HepG2 (cell line): ENCODE measurements around the gene SH2D3A. TPM values are rescaled to one million over a fixed set of nuclear protein-coding genes. Genes with fewer than 3 reads are reported as not detected.
"Not testable (repeated sequence)": the region's sequence is repeated elsewhere in the genome, so short reads cannot be mapped to it uniquely, and the experiment has no call there.

Source experiments
- ATAC-seq: fragments of 200-7000 bp; cut with Tn5 transposase; 3 replicates; pipeline ENCODE4 v1.9.1; 2020; ENCODE audit warnings: mild to moderate bottlenecking, moderate library complexity
- BruUV-seq: library from RNA; stranded (reverse); fragments of 400-500 nt; replicated peaks from 2 replicates; lab custom pipeline; 2021; lab: Mats Ljungman, UMichigan
- CTCF ChIA-PET: fragments of 300-600 bp; formaldehyde crosslinking; extraction: SDS; loops from one replicate; lab custom pipeline; 2021; ENCODE audit warnings: low total read pairs, inconsistent platforms, low intra/inter-chr PET ratio; lab: Yijun Ruan, JAX
- POLR2A ChIA-PET: fragments of 350-600 bp; sonication (Branson Sonifier 250); formaldehyde crosslinking; loops from one replicate; lab custom pipeline; 2020; ENCODE audit warnings: antibody characterized with exemption, inconsistent platforms; lab: Yijun Ruan, JAX
- DNase-seq: peaks from one replicate; pipeline ENCODE4 v3.0.0-alpha.2; 2015; ENCODE audit warnings: low spot score
- FAIRE-seq: peaks from 3 replicates; lab custom pipeline; 2011; peaks lifted over from hg19 to GRCh38; lab: Jason Lieb, UNC
- H2AFZ ChIP-seq: one replicate; pipeline ENCODE4 v1.6.1; 2011; ENCODE audit warnings: low read length, inconsistent platforms
- H3K27ac ChIP-seq: fragments of 300-600 bp; 3 replicates; pipeline ENCODE4 v1.8.0; 2011; ENCODE audit warnings: mixed run types, mild to moderate bottlenecking, mixed read lengths, low read length, inconsistent platforms; ENCODE audit not compliant: insufficient read depth; ENCODE audit errors: extremely low read length
- H3K27me3 ChIP-seq, 2 experiments: fragments of 200-600 bp in 1 of 2; 2 replicates in 1 of 2; 3 replicates in 1 of 2; pipeline versions ENCODE4 v1.6.0 to v1.8.0; 2011; ENCODE audit warnings: low read length in 2 of 2, mild to moderate bottlenecking in 2 of 2, moderate library complexity in 2 of 2, inconsistent platforms in 1 of 2; ENCODE audit not compliant: insufficient read depth in 2 of 2, control insufficient read depth in 1 of 2
- H3K36me3 ChIP-seq, 2 experiments: fragments of 200-600 bp in 1 of 2; replicated peaks in 1 of 2; 2 replicates in 1 of 2; 3 replicates in 1 of 2; pipeline versions ENCODE4 v1.5.1 to v1.8.0; 2011; ENCODE audit warnings: low read length in 2 of 2, inconsistent platforms in 1 of 2; ENCODE audit not compliant: insufficient read depth in 2 of 2, control insufficient read depth in 1 of 2
- H3K4me1 ChIP-seq: 2 replicates; pipeline ENCODE4 v1.5.1; 2012; ENCODE audit warnings: low read length, inconsistent platforms; ENCODE audit not compliant: insufficient read depth
- H3K4me2 ChIP-seq: 2 replicates; pipeline ENCODE4 v1.6.0; 2011; ENCODE audit warnings: low read depth, low read length, inconsistent platforms
- H3K4me3 ChIP-seq, 3 experiments: fragments of 200-600 bp in 1 of 3; sonication (generic), shearing (Covaris generic) in 1 of 3; replicated peaks in 1 of 3; 2 replicates each; pipeline ENCODE4 v1.5.1; 2011 to 2016; ENCODE audit warnings: low read length in 3 of 3, inconsistent platforms in 2 of 3, low read depth in 2 of 3, mild to moderate bottlenecking in 2 of 3, control low read depth in 1 of 3, mixed read lengths in 1 of 3; ENCODE audit not compliant: insufficient read depth in 1 of 3
- H3K79me2 ChIP-seq: one replicate; pipeline ENCODE4 v1.6.1; 2011; ENCODE audit warnings: low read length, inconsistent platforms; ENCODE audit not compliant: insufficient read depth
- H3K9ac ChIP-seq: 2 replicates; pipeline ENCODE4 v1.6.0; 2011; ENCODE audit warnings: mild to moderate bottlenecking, low read depth, low read length, inconsistent platforms; ENCODE audit not compliant: insufficient read depth
- H3K9me3 ChIP-seq: 2 replicates; pipeline ENCODE4 v1.5.1; 2012; ENCODE audit warnings: mild to moderate bottlenecking, low read length
- H4K20me1 ChIP-seq: 2 replicates; pipeline ENCODE4 v1.6.0; 2011; ENCODE audit warnings: inconsistent platforms, mild to moderate bottlenecking, low read length, moderate library complexity; ENCODE audit not compliant: insufficient read depth
- MXI1 ChIP-seq: IDR thresholded peaks from 3 replicates; pipeline ENCODE4 v1.6.1; 2012; ENCODE audit warnings: low read depth, low read length, inconsistent platforms, borderline replicate concordance
- XRCC5 ChIP-seq: fragments of 200-400 bp; formaldehyde crosslinking; optimal IDR thresholded peaks from 2 replicates; pipeline ENCODE3; 2017; ENCODE audit warnings: mild to moderate bottlenecking, low read length
- ZKSCAN5 ChIP-seq: sonication (generic); formaldehyde crosslinking; IDR thresholded peaks from 2 replicates; pipeline ENCODE4 v1.5.1; 2020; ENCODE audit warnings: mild to moderate bottlenecking, missing genetic modification reagents
- ZNF567 ChIP-seq: sonication (generic); formaldehyde crosslinking; IDR thresholded peaks from 2 replicates; pipeline ENCODE4 v1.8.1; 2023; ENCODE audit warnings: mild to moderate bottlenecking, missing genetic modification reagents, borderline replicate concordance
- WGBS: methylation state at CpG from one replicate; pipeline ENCODE4 v1.1.6; 2017; ENCODE audit warnings: low lambda C conversion rate; 5-methylcytosine and 5-hydroxymethylcytosine counted together
- in situ Hi-C: cut with HindIII; loops from 2 replicates; pipeline ENCODE4 v1.10.0; 2017; ENCODE audit warnings: low pct_unique_long_range_greater_than_20kb; ENCODE audit not compliant: extremely low pct_ligation_motif_present
- intact Hi-C: fragments of 100-400 bp; cut with micrococcal nuclease; formaldehyde crosslinking; loops from one replicate; pipeline ENCODE4 v1.10.0; 2022; ENCODE audit not compliant: unreplicated experiment
- polyA plus RNA-seq, 8 experiments: library from polyadenylated mRNA; depleted of rRNA in 3 of 8; stranded (reverse) in 7 of 8; unstranded in 1 of 8; fragments of >200 nt; fragmentation: Illumina TruSeq in 4 of 8; extraction: Trizol in 4 of 8; gene quantifications; 2 replicates each; pipeline versions ENCODE4 v1.2.1 to v1.2.3, GENCODE V29; 2011 to 2016; ENCODE audit warnings: low read depth in 4 of 8, missing spikeins in 1 of 8, mixed read lengths in 1 of 8; ENCODE audit not compliant: insufficient read depth in 1 of 8
- total RNA-seq, 5 experiments: library from RNA; depleted of rRNA; stranded (reverse); fragments of >200 nt; fragmentation: Illumina TruSeq; extraction: Trizol; gene quantifications; 2 replicates each; pipeline ENCODE4 v1.2.3, GENCODE V29; 2016; ENCODE audit warnings: low read depth in 1 of 5
- TF ChIP-seq, protein P1 (sequence below): IDR thresholded peaks from 2 replicates; pipeline ENCODE4 v1.6.1; 2016; ENCODE audit warnings: missing compliant biosample characterization, missing genetic modification reagents, borderline replicate concordance

SH2D3A gene
- total and polyA plus RNA-seq, 2 of the 13 experiments (the other 11 are each of a cell fraction or from before 2014, with no cell fraction given), result 1.0 to 2.2 TPM

- H3K27ac ChIP-seq, BruUV-seq, intact Hi-C loops, H3K9me3 ChIP-seq, FAIRE-seq, H4K20me1 ChIP-seq, H2AFZ ChIP-seq, H3K4me2 ChIP-seq, CTCF ChIA-PET, H3K9ac ChIP-seq, DNase-seq, H3K4me3 ChIP-seq, in situ Hi-C loops, POLR2A ChIA-PET, H3K36me3 ChIP-seq, H3K79me2 ChIP-seq, ATAC-seq: not testable (repeated sequence)
- 56% methylated on average over 14 of the region's 14 CpGs for whole genome bisulfite sequencing
- Histone ChIP-seq H3K4me1 (peaks cover 13% of the 10 kb centered on the region), H3K27me3 (peaks cover 0 to 12% of the 10 kb centered on the region in 2 experiments; a peak in 3 of 5 replicates)
Measured at GRCh38 chr19:6800160-6800790, 33.0 kb upstream of the SH2D3A start.

DNA sequence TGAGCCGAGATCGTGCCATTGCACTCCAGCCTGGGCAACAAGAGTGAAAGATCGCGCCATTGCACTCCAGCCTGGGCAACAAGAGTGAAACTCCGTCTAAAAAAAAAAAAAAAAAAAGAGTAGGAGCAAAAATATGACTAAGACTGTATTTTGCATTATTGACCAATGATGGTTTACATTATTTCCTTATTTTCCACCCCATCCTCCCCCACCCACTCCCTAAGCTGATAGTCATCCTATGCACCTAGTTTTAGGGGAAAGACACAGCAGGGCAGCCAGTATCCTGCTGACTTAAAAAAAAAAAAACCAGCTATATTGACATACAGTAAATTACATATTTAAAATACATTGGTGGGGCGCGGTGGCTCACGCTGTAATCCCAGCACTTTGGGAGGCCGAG lies 30.4 kb upstream of the SH2D3A start:
- DNase-seq (no peak), ATAC-seq (no peak), FAIRE-seq (no peak)
- Histone ChIP-seq H3K4me2 (no peak overlapping the region), H3K27ac (no peak overlapping the region), H3K36me3 (no peaks in the 10 kb centered on the region), H4K20me1 (no peaks in the 10 kb centered on the region), H3K4me1 (peaks cover 13% of the 10 kb centered on the region), H3K79me2 (no peaks in the 10 kb centered on the region), H3K9me3 (peaks cover 6% of the 10 kb centered on the region; the same call in 1 of the 2 replicates), H2AFZ (no peak overlapping the region), H3K27me3 (peaks cover 0 to 8% of the 10 kb centered on the region in 2 experiments; a peak in 2 of 5 replicates), H3K4me3 (no peak overlapping the region), H3K9ac (no peak overlapping the region)
- WGBS, result 55% methylated on average over 9 of the region's 9 CpGs
- ChIA-PET CTCF (no interaction called here), POLR2A (no interaction called here)
- TF ChIP-seq, protein P1, sequence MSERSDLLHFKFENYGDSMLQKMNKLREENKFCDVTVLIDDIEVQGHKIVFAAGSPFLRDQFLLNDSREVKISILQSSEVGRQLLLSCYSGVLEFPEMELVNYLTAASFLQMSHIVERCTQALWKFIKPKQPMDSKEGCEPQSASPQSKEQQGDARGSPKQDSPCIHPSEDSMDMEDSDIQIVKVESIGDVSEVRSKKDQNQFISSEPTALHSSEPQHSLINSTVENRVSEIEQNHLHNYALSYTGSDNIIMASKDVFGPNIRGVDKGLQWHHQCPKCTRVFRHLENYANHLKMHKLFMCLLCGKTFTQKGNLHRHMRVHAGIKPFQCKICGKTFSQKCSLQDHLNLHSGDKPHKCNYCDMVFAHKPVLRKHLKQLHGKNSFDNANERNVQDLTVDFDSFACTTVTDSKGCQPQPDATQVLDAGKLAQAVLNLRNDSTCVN (CRISPR knock-in tag), result no peak
- no peak for TF ChIP-seq XRCC5
- TF ChIP-seq ZNF567, result no peak
- no peak for TF ChIP-seq MXI1
- no peak for TF ChIP-seq ZKSCAN5 (CRISPR knock-in tag)
- BruUV-seq, result no TSS peak
- intact Hi-C loops (no loop called here), in situ Hi-C loops (no loop called here)
